B cell (primary cell): Measurements from ENCODE around the gene ADAMTS8.

ENCODE experiments used
- EZH2 ChIP-seq: IDR thresholded peaks from 2 replicates; pipeline ENCODE4 v1.6.1; 2012; ENCODE audit warnings: borderline replicate concordance, low read depth, mild to moderate bottlenecking, moderate library complexity, low read length; ENCODE audit not compliant: insufficient read depth, poor library complexity, severe bottlenecking
- TF ChIP-seq, protein P1 (sequence below): fragments of 200-600 bp; IDR thresholded peaks from one replicate; pipeline ENCODE4 v1.8.0; 2022; ENCODE audit warnings: antibody characterized with exemption, mild to moderate bottlenecking

DNA sequence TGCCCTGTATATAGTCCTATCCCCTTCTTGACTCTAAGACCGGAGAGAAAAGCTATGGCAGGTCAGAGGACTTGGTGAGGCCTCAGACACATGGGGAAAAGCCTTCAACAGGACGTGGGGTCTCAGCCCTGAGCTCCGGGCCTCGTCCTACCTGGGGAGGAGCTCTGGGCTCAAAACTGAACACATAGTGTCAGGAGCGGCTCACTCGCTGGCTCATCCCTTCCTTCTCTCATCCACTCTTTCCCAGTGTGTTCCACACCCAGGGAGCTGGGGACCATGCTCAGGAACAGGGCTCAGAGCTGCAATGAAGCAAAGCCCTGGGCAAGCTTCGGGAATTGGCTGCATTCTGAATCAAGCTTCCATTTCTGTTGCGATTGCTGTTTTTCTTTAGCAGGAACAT is 34.5 kb upstream of the ADAMTS8 start:
- TF ChIP-seq, protein P1, sequence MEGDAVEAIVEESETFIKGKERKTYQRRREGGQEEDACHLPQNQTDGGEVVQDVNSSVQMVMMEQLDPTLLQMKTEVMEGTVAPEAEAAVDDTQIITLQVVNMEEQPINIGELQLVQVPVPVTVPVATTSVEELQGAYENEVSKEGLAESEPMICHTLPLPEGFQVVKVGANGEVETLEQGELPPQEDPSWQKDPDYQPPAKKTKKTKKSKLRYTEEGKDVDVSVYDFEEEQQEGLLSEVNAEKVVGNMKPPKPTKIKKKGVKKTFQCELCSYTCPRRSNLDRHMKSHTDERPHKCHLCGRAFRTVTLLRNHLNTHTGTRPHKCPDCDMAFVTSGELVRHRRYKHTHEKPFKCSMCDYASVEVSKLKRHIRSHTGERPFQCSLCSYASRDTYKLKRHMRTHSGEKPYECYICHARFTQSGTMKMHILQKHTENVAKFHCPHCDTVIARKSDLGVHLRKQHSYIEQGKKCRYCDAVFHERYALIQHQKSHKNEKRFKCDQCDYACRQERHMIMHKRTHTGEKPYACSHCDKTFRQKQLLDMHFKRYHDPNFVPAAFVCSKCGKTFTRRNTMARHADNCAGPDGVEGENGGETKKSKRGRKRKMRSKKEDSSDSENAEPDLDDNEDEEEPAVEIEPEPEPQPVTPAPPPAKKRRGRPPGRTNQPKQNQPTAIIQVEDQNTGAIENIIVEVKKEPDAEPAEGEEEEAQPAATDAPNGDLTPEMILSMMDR = no peak
- TF ChIP-seq EZH2 = no peak
